Sciatic nerve (tissue), 2 donors: Measurements from ENCODE around the gene LRRC46. TPM values are rescaled to one million over a fixed set of nuclear protein-coding genes. Genes with fewer than 3 reads are reported as not detected.

Experiments used
- ATAC-seq: fragments of 200-7000 bp; cut with Tn5 transposase; one replicate; pipeline ENCODE4 v1.9.1; 2020; ENCODE audit warnings: mild to moderate bottlenecking, moderate library complexity
- DNase-seq: peaks from one replicate; pipeline ENCODE4 v3.0.0-alpha.2; 2020; ENCODE audit warnings: low spot score
- intact Hi-C: fragments of 100-400 bp; cut with DNase I; formaldehyde crosslinking; loops from one replicate; pipeline ENCODE4 v1.14.2; 2022
- total RNA-seq: library from RNA; stranded (reverse); fragmentation: NEBNext Ultra II Directional; extraction: Animal tissue kit (Norgen Biotek cat#: 25700); gene quantifications from one replicate; pipeline ENCODE4 v1.2.1, GENCODE V29; 2021
- donor health status: DM: no; HTN: no; CAD: no.
- donor health status: DM: no; HTN: no; CAD: no.

The LRRC46 gene
- total RNA-seq, 1 donor from 2014 or later = 0.89 TPM

DNA sequence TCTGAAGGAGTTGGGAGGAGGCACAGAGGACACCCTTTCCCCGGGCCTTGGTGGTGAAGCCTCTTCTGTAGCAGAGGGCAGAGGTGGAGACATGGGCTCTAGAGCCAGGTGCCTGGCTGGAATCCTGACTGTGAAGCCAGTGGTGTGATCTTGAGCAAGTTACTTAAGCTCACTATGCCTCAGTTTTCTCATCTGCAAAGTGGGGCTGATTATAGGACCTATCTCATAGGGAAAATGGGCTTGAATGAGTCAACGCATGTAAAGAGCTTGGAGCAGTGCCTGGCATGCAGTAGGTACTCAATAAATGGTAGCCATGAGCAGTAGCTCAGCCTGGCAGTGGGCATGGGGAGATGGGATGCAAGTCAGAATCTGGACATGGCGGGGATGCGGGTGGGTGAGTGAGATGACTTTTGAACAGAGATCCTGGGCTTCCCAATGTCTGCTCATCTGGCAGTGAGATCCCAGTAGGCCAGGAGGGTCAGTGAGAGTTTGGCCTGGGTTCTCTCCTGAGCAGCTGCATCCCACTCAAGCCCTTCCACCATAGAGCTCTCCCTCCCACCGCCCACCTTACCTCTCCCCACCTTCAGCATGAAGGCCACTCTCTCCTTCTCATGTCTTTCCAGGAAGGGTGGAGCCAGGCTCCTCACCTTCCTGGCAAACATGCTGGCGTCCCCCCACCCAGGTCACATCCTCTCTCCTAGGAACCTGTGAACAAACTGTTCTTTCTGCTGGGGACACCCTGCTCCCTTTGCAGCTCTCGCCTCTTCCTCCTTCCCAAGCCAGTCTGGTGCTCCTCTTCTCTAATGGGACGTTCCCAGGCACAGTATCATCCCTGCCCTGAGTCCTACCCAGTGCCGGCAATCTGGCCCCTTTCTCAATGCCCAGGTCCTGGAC is 51.5 kb downstream of the LRRC46 start:
- DNase-seq = no peak
- intact Hi-C loops = no loop called here

DNA sequence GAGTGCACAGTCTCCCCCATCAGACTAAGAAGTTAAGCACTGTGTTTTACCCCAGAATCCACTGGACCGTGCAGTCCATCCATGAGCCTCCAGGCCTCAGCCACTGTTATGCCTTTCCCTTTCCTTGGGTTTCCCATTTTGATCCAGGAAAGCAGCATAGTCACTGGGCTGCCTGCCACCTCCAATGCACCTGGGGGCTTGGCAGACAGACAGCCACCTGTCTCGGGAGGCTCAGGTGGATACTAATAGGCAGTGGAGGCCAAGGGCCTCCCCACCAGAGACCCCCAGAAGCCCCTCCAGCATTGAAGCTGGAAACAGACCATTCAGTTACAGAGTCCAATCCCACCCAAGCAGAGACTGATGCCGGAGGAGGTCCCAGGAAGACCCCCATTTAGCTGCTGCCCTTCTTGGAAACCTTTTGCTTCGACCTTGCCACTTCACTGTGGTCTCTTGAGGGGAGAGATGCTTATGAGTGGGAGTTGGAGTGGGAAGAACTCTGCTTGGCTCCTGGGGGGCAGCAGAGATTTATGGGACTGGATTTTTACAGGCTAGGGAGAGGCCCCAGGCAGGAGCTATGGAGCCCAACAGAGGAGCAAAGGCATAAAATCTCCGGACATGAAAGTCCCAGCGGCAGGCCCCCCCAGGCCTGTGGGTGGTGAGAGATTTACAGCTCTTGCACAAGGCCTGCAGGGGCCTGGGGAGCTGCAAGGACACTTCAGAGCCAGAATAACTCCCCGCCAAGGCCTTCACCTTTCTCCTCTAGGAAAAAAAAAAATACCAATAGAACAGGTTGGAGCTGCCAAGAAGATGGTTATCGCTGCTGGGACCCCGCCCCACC is 52.3 kb downstream of the LRRC46 start:
- DNase-seq (no peak), ATAC-seq (no peak)
- intact Hi-C loops = no loop called here

More for the DNA sequence above, 51.5 kb downstream of the LRRC46 start:
- ATAC-seq = no peak

DNA sequence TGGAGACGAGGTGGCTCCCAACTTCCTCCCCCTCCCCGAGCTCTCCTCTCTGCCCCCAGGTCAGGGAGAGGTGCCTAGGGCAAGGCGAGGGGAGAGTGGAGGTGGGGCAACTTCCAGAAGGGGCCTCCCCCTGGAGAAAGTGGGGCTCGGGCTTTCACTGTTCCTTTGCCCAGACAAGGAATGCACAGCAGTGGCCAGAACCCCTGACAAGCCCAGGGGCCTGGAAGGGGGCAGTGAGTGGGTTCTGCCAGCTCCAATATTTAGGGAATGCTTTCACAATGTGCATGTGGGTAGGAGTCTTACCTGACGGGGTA is 52.9 kb downstream of the LRRC46 start:
- DNase-seq = no peak
- intact Hi-C loops = no loop called here

DNA sequence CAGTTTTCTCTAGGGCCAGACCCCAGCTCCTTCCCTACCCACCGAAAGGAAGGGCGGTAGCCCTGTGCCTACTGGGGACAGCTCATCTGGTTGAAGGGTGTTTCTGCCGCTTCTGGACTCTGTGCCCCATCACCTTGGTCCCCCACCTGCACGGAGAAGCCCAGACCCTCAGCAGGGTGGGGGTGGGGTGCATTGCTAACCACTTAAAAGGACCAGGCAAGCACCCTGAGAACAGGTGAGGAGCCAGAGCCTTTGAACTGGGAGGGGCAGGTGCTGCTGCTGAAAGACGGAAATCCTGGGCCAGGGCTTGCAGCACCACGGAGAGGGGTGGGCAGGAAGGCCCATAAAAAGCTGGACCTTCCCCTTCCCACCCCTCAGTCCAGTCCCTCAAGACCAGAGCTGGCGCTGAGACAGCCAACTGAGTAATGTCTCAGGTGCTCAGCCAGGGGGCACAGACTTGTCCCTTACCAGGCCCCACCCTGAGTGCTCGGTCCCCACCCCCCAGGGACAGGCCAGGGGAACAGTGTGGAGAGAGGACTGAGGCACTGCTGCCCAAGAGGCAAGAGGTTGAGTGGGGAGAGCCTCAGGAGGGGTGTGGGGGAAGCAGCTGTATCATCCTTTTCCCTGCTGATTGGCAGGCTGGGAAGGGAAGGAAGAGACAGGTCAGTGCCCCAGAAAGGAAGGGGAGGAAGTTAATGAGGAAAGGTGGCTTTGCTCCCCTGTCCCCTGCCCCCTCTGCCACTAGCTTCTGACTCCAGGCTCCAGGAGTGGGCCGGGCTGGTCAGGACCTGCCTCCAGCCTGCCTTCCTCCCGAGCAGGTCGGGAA is 53.6 kb downstream of the LRRC46 start:
- intact Hi-C loops = loop anchor here (5.0 kb wide), 1 partner anchor 38 kb away; no protein-coding TSS in a partner anchor
- DNase-seq (no peak), ATAC-seq (no peak)

More for the DNA sequence above, 52.9 kb downstream of the LRRC46 start:
- ATAC-seq = peak; percentile 7

Other genes starting within 250 kb of the LRRC46 start
- 223 TPM for gene KPNB1, start 181.8 kb upstream of the LRRC46 start, total RNA-seq
- gene TBKBP1, start 137.5 kb upstream of the LRRC46 start, total RNA-seq = 19.9 TPM
- gene TBX21, start 98.4 kb upstream of the LRRC46 start, total RNA-seq = 1.1 TPM
- 13.5 TPM for gene OSBPL7, start 9.9 kb upstream of the LRRC46 start, total RNA-seq
- 26.6 TPM for gene MRPL10, start 129 bp upstream of the LRRC46 start, total RNA-seq
- 39.4 TPM for gene SCRN2, start 9.6 kb downstream of the LRRC46 start, total RNA-seq
- 0.62 TPM for gene SP6, start 19.5 kb downstream of the LRRC46 start, total RNA-seq
- gene SP2, start 64.6 kb downstream of the LRRC46 start, total RNA-seq = 24.2 TPM
- 20.0 TPM for gene PNPO, start 109.9 kb downstream of the LRRC46 start, total RNA-seq
- gene PRR15L, start 126.2 kb downstream of the LRRC46 start, total RNA-seq = not detected
- 187 TPM for gene CDK5RAP3, start 139.4 kb downstream of the LRRC46 start, total RNA-seq
- gene COPZ2, start 206.1 kb downstream of the LRRC46 start, total RNA-seq = 72.7 TPM
- gene NFE2L1, start 216.7 kb downstream of the LRRC46 start, total RNA-seq = 287 TPM